ENCODE measurements around the gene PAPOLG. TPM values are rescaled to one million over a fixed set of nuclear protein-coding genes. Genes with fewer than 3 reads are reported as not detected.

Gene PAPOLG
- total RNA-seq, 1 donor from 2014 or later = 19.5 TPM

- H3K4me3 Mint-ChIP-seq (ENCODE audit: unreplicated experiment) = no peak overlapping the region
- no peak for TF ChIP-seq CTCF (IDR thresholded peaks at IDR 0.05; ENCODE audit: unreplicated experiment)
- H3K36me3 Mint-ChIP-seq (ENCODE audit: low read depth, unreplicated experiment) = no peaks in the 10 kb centered on the region
- peaks cover 2% of the 10 kb centered on the region for H3K27me3 Mint-ChIP-seq (ENCODE audit: unreplicated experiment)
- no peak overlapping the region for H3K27ac Mint-ChIP-seq (ENCODE audit: unreplicated experiment)
- no peaks in the 10 kb centered on the region for H3K9me3 Mint-ChIP-seq (ENCODE audit: unreplicated experiment)
- peaks cover 5% of the 10 kb centered on the region for H3K4me1 Mint-ChIP-seq (ENCODE audit: unreplicated experiment)
- DNase-seq (ENCODE audit: low spot score) = no peak
Observed at GRCh38 chr2:60745330-60745729, 10.7 kb upstream of the PAPOLG start.

GRCh38 chr2:60745761-60746160, 10.3 kb upstream of the PAPOLG start:
- DNase-seq (ENCODE audit: low spot score) = no peak
- no peaks in the 10 kb centered on the region for H3K9me3 Mint-ChIP-seq (ENCODE audit: unreplicated experiment)
- no peak for TF ChIP-seq CTCF (IDR thresholded peaks at IDR 0.05; ENCODE audit: unreplicated experiment)
- H3K4me3 Mint-ChIP-seq (ENCODE audit: unreplicated experiment) = no peak overlapping the region
- no peak overlapping the region for H3K27ac Mint-ChIP-seq (ENCODE audit: unreplicated experiment)
- peaks cover 2% of the 10 kb centered on the region for H3K27me3 Mint-ChIP-seq (ENCODE audit: unreplicated experiment)
- peaks cover 5% of the 10 kb centered on the region for H3K4me1 Mint-ChIP-seq (ENCODE audit: unreplicated experiment)
- H3K36me3 Mint-ChIP-seq (ENCODE audit: low read depth, unreplicated experiment) = no peaks in the 10 kb centered on the region

- H3K27ac Mint-ChIP-seq (ENCODE audit: unreplicated experiment) = no peak overlapping the region
- no peak for DNase-seq (ENCODE audit: low spot score)
- no peak overlapping the region for H3K4me3 Mint-ChIP-seq (ENCODE audit: unreplicated experiment)
- no peak for TF ChIP-seq CTCF (IDR thresholded peaks at IDR 0.05; ENCODE audit: unreplicated experiment)
- H3K36me3 Mint-ChIP-seq (ENCODE audit: low read depth, unreplicated experiment) = no peaks in the 10 kb centered on the region
- peaks cover 2% of the 10 kb centered on the region for H3K27me3 Mint-ChIP-seq (ENCODE audit: unreplicated experiment)
- no peaks in the 10 kb centered on the region for H3K9me3 Mint-ChIP-seq (ENCODE audit: unreplicated experiment)
- peaks cover 5% of the 10 kb centered on the region for H3K4me1 Mint-ChIP-seq (ENCODE audit: unreplicated experiment)
Observed at GRCh38 chr2:60746318-60746717, 9.8 kb upstream of the PAPOLG start.

GRCh38 chr2:60759654-60760053, 3.6 kb downstream of the PAPOLG start:
- no peak for DNase-seq (ENCODE audit: low spot score)
- Mint-ChIP-seq H3K4me3 (ENCODE audit: unreplicated experiment) (no peak overlapping the region), H3K4me1 (ENCODE audit: unreplicated experiment) (peaks cover 12% of the 10 kb centered on the region), H3K27me3 (ENCODE audit: unreplicated experiment) (peaks cover 5% of the 10 kb centered on the region), H3K9me3 (ENCODE audit: unreplicated experiment) (no peaks in the 10 kb centered on the region), H3K36me3 (ENCODE audit: low read depth, unreplicated experiment) (peaks cover 22% of the 10 kb centered on the region), H3K27ac (ENCODE audit: unreplicated experiment) (no peak overlapping the region)
- no peak for TF ChIP-seq CTCF (IDR thresholded peaks at IDR 0.05; ENCODE audit: unreplicated experiment)

GRCh38 chr2:60764736-60765534, 8.9 kb downstream of the PAPOLG start:
- Mint-ChIP-seq H3K27me3 (ENCODE audit: unreplicated experiment) (no peaks in the 10 kb centered on the region), H3K4me1 (ENCODE audit: unreplicated experiment) (no peaks in the 10 kb centered on the region), H3K4me3 (ENCODE audit: unreplicated experiment) (no peak overlapping the region), H3K9me3 (ENCODE audit: unreplicated experiment) (no peaks in the 10 kb centered on the region), H3K36me3 (ENCODE audit: low read depth, unreplicated experiment) (peaks cover 30% of the 10 kb centered on the region), H3K27ac (ENCODE audit: unreplicated experiment) (peak overlapping the region; percentile 2)
- no peak for DNase-seq (ENCODE audit: low spot score)
- no peak for TF ChIP-seq CTCF (IDR thresholded peaks at IDR 0.05; ENCODE audit: unreplicated experiment)
